ENCODE measurements around the gene CENPX. TPM values are rescaled to one million over a fixed set of nuclear protein-coding genes. Genes with fewer than 3 reads are reported as not detected.

CENPX gene
- total and polyA plus RNA-seq, 2 of the 13 experiments (the other 11 are each of a cell fraction or from before 2014, with no cell fraction given) = 92.7 to 170 TPM

DNA sequence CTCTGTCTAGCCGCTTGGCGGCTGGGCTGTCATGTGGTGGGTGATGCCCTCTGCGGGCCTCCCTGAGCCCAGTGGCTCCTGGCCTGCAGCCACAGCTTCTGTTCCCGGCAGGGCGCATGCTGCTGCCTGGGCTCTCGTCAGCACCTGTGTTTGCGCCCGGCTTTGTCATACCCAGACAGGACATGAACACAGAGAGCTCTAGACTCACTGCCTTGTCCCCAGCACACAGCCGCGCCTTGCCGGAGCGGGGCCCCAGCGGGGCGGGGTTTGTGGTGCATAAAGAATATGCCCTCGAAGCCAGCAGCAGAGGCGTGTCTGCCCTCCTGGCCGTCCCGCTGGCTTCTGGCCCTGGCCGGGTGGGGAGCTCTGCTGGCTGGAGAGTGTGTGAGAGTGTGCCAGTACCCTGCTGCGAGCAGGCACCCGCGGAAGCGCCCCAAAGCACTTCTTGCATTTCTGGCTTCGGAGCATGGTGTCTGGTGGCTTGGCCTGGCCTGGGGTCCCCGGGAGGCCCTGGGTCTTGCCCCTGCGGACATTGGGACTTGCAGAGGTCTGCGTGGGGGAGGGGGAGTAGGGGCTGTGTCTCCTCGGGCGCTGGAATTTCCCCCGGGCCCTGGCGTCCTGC is 30.9 kb downstream of the CENPX start (continued):
- TF ChIP-seq ZBTB20 (CRISPR knock-in tag; IDR thresholded peaks at IDR 0.05; ENCODE audit: borderline replicate concordance, low read depth) = no peak
- no peak for TF ChIP-seq ZEB1 (IDR thresholded peaks at IDR 0.05; ENCODE audit: insufficient replicate concordance, low read depth)
- no peak for TF ChIP-seq ELF4 (CRISPR knock-in tag; IDR thresholded peaks at IDR 0.05; ENCODE audit: borderline replicate concordance)
- no peak for TF ChIP-seq RARG (CRISPR knock-in tag; IDR thresholded peaks at IDR 0.05; ENCODE audit: low read depth)
- TF ChIP-seq FOXK1 (CRISPR knock-in tag; IDR thresholded peaks at IDR 0.05; ENCODE audit: borderline replicate concordance, low read depth) = peak; percentile 83
- TF ChIP-seq RAD21 (CRISPR knock-in tag; IDR thresholded peaks at IDR 0.05) = peak; percentile 88
- peak; percentile 69; the same call in 1 of the 2 replicates for TF ChIP-seq KMT2A (CRISPR knock-in tag; IDR thresholded peaks at IDR 0.05)
- no peak for TF ChIP-seq ARNT (IDR thresholded peaks at IDR 0.05)
- peak; percentile 89 for TF ChIP-seq AGO1 (IDR thresholded peaks at IDR 0.05; ENCODE audit: low read depth, low read length, poor library complexity, severe bottlenecking)
- TF ChIP-seq, protein P1, sequence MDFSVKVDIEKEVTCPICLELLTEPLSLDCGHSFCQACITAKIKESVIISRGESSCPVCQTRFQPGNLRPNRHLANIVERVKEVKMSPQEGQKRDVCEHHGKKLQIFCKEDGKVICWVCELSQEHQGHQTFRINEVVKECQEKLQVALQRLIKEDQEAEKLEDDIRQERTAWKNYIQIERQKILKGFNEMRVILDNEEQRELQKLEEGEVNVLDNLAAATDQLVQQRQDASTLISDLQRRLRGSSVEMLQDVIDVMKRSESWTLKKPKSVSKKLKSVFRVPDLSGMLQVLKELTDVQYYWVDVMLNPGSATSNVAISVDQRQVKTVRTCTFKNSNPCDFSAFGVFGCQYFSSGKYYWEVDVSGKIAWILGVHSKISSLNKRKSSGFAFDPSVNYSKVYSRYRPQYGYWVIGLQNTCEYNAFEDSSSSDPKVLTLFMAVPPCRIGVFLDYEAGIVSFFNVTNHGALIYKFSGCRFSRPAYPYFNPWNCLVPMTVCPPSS (IDR thresholded peaks at IDR 0.05) = no peak
- peak; percentile 86; the same call in 1 of the 2 replicates for TF ChIP-seq KDM3A (CRISPR knock-in tag; IDR thresholded peaks at IDR 0.05; ENCODE audit: low read depth)
- peak; percentile 96 for TF ChIP-seq JARID2 (CRISPR knock-in tag; IDR thresholded peaks at IDR 0.05; ENCODE audit: insufficient replicate concordance)
- TF ChIP-seq ZFP1 (CRISPR knock-in tag; IDR thresholded peaks at IDR 0.05) = 0 out of 2 replicates have a peak, but pooled peaks have one; percentile 22
- peak; percentile 28 for TF ChIP-seq SATB2 (CRISPR knock-in tag; IDR thresholded peaks at IDR 0.05)
- TF ChIP-seq, protein P2, sequence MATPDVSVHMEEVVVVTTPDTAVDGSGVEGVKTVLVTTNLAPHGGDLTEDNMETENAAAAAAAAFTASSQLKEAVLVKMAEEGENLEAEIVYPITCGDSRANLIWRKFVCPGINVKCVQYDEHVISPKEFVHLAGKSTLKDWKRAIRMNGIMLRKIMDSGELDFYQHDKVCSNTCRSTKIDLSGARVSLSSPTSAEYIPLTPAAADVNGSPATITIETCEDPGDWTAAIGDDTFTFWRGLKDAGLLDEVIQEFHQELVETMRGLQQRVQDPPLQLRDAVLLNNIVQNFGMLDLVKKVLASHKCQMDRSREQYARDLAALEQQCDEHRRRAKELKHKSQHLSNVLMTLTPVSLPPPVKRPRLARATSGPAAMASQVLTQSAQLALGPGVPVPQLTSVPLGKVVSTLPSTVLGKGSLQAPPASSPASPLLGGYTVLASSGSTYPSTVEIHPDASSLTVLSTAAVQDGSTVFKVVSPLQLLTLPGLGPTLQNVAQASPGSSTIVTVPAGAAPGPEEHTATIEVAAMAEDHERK (CRISPR knock-in tag; IDR thresholded peaks at IDR 0.05; ENCODE audit: low read depth) = no peak
- peak; percentile 84 for TF ChIP-seq RXRB (CRISPR knock-in tag; IDR thresholded peaks at IDR 0.05; ENCODE audit: borderline replicate concordance)
- no peak; the same call in 1 of the 2 replicates for TF ChIP-seq ZNF569 (CRISPR knock-in tag; IDR thresholded peaks at IDR 0.05; ENCODE audit: borderline replicate concordance)
- TF ChIP-seq ZNF766 (CRISPR knock-in tag; IDR thresholded peaks at IDR 0.05; ENCODE audit: borderline replicate concordance) = peak; percentile 60; the same call in 1 of the 2 replicates
- peak; percentile 79; the same call in 1 of the 2 replicates for TF ChIP-seq ZNF773 (CRISPR knock-in tag; IDR thresholded peaks at IDR 0.05; ENCODE audit: borderline replicate concordance)
- no peak for TF ChIP-seq MATR3 (CRISPR knock-in tag; IDR thresholded peaks at IDR 0.05)
- peak; percentile 81; the same call in 1 of the 2 replicates for TF ChIP-seq YEATS2 (CRISPR knock-in tag; IDR thresholded peaks at IDR 0.05; ENCODE audit: borderline replicate concordance)
- peak; percentile 98 for TF ChIP-seq RBFOX2 (IDR thresholded peaks at IDR 0.05; ENCODE audit: low read depth, low read length)
- TF ChIP-seq, protein P3, sequence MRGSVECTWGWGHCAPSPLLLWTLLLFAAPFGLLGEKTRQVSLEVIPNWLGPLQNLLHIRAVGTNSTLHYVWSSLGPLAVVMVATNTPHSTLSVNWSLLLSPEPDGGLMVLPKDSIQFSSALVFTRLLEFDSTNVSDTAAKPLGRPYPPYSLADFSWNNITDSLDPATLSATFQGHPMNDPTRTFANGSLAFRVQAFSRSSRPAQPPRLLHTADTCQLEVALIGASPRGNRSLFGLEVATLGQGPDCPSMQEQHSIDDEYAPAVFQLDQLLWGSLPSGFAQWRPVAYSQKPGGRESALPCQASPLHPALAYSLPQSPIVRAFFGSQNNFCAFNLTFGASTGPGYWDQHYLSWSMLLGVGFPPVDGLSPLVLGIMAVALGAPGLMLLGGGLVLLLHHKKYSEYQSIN (CRISPR knock-in tag; IDR thresholded peaks at IDR 0.05; ENCODE audit: borderline replicate concordance) = no peak; the same call in 1 of the 2 replicates
- TF ChIP-seq ZNF547 (CRISPR knock-in tag; IDR thresholded peaks at IDR 0.05) = peak; percentile 96
- no peak for TF ChIP-seq CENPX (CRISPR knock-in tag; IDR thresholded peaks at IDR 0.05)
- TF ChIP-seq, protein P4, sequence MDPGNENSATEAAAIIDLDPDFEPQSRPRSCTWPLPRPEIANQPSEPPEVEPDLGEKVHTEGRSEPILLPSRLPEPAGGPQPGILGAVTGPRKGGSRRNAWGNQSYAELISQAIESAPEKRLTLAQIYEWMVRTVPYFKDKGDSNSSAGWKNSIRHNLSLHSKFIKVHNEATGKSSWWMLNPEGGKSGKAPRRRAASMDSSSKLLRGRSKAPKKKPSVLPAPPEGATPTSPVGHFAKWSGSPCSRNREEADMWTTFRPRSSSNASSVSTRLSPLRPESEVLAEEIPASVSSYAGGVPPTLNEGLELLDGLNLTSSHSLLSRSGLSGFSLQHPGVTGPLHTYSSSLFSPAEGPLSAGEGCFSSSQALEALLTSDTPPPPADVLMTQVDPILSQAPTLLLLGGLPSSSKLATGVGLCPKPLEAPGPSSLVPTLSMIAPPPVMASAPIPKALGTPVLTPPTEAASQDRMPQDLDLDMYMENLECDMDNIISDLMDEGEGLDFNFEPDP (CRISPR knock-in tag; conservative IDR thresholded peaks at IDR 0.05) = no peak
- TF ChIP-seq MEF2D (CRISPR knock-in tag; IDR thresholded peaks at IDR 0.05) = peak; percentile 56

Data from HepG2 (cell line).